Measurements from ENCODE around the gene MEOX1.

The MEOX1 gene

DNA sequence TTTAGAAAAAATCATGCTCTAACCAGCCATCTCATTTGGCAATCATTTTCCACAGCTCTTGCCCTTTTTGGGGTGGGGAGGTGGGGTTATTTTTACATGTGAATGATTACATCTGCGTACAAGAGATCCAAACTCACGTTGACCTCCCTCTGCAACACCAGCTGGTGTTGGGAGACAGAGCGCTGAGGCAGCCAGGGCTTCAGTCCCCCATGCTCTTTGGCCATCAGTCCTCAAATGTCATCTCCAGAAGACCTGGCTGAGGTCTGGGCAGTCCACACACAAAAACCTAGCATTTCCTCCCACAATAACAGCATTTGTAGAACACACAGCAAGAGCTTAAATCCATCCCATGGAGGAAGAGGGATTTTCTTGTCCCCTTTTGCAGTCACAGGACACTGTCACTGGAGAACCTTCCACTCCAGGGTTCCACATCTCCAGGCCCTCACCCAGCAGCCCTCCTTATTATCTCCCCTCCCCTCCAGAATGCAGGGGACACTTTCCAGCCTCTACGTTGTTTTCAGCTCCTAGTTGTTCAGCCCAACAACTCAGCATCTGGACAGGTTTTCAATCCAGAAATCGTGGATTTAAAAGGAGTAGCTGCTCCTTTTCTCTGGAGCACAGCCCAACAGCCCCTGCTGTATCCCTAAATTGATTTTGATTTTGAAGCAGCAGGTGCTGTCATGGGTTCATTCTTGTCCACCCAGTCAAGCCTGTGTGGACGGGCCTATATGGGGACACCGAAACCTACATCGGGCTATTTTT lies 21.1 kb downstream of the MEOX1 start:
- Mint-ChIP-seq H3K4me1 (no peaks in the 10 kb centered on the region), H3K9me3 (no peaks in the 10 kb centered on the region), H3K27ac (ENCODE audit: low read depth) (no peak overlapping the region), H3K36me3 (ENCODE audit: insufficient read depth) (peaks cover 3% of the 10 kb centered on the region), H3K27me3 (no peaks in the 10 kb centered on the region), H3K4me3 (no peak overlapping the region)
- ATAC-seq (replicated peaks; ENCODE audit: extremely low read depth, poor library complexity, severe bottlenecking): no peak
- no peak for DNase-seq (ENCODE audit: low spot score in 2 of 2)

GRCh38 chr17:43637563-43638323 lies 24.0 kb downstream of the MEOX1 start:
- DNase-seq (ENCODE audit: low spot score in 2 of 2): no peak
- H3K36me3 Mint-ChIP-seq (ENCODE audit: insufficient read depth): peaks cover 3% of the 10 kb centered on the region
- no peaks in the 10 kb centered on the region for H3K27me3 Mint-ChIP-seq
- H3K4me3 Mint-ChIP-seq: no peak overlapping the region
- H3K27ac Mint-ChIP-seq (ENCODE audit: low read depth): no peak overlapping the region
- no peaks in the 10 kb centered on the region for H3K4me1 Mint-ChIP-seq
- H3K9me3 Mint-ChIP-seq: no peaks in the 10 kb centered on the region
- ATAC-seq (replicated peaks; ENCODE audit: extremely low read depth, poor library complexity, severe bottlenecking): no peak

DNA sequence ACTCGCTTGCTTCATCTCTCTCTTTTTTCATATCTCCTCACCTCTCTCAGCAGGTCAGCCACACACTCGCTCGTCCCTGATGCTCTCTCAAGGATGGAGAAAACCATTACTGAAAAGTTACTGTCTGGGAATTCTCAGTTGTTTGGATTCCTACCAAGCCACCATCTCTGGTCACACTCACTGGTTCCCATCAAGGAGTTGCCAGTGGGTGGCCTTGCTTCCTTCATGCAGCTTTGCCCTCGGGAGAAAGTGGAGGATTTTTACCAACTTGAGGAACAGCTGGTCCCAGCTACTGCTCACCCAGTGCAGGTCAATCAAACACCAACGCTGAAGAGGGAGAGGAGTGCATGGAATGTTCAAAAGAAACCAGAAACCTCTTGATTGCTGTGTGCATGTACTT lies 25.3 kb downstream of the MEOX1 start:
- DNase-seq (ENCODE audit: low spot score in 2 of 2) (no peak), ATAC-seq (replicated peaks; ENCODE audit: extremely low read depth, poor library complexity, severe bottlenecking) (no peak)
- H3K27me3 Mint-ChIP-seq: no peaks in the 10 kb centered on the region
- no peaks in the 10 kb centered on the region for H3K9me3 Mint-ChIP-seq
- peaks cover 3% of the 10 kb centered on the region for H3K36me3 Mint-ChIP-seq (ENCODE audit: insufficient read depth)
- H3K27ac Mint-ChIP-seq (ENCODE audit: low read depth): no peak overlapping the region
- no peaks in the 10 kb centered on the region for H3K4me1 Mint-ChIP-seq
- H3K4me3 Mint-ChIP-seq: no peak overlapping the region

DNA sequence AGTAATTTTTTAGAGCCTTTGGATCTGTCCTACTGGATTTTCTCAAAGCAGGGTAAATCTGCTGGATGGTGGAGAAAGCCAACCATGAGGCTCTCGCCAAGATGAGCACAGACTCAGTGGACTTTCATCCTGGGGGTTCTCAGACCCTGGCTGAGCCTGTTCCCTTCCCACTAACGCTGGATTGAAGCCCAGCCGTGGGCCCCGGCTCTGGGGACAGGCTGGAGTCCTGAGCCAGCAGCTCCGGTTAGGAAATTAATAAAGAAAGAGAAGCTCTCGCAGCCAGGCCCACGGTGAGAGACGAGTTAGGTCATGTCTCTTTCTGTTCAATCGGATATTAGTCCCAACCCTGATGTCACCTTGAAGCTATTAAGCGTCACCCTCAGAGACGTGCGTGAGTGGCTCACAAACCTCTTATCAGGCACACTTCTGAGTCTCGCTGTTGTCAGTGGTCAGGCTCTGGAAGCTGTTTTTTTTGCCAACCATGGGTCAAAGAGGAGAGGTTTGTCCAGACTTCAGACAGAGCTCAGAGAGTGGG lies 27.1 kb downstream of the MEOX1 start:
- no peak overlapping the region for H3K27ac Mint-ChIP-seq (ENCODE audit: low read depth)
- no peak overlapping the region for H3K4me3 Mint-ChIP-seq
- no peaks in the 10 kb centered on the region for H3K4me1 Mint-ChIP-seq
- H3K9me3 Mint-ChIP-seq: no peaks in the 10 kb centered on the region
- DNase-seq (ENCODE audit: low spot score in 2 of 2): no peak
- ATAC-seq (replicated peaks; ENCODE audit: extremely low read depth, poor library complexity, severe bottlenecking): no peak
- H3K27me3 Mint-ChIP-seq: peaks cover 7% of the 10 kb centered on the region
- peaks cover 6% of the 10 kb centered on the region for H3K36me3 Mint-ChIP-seq (ENCODE audit: insufficient read depth)

DNA sequence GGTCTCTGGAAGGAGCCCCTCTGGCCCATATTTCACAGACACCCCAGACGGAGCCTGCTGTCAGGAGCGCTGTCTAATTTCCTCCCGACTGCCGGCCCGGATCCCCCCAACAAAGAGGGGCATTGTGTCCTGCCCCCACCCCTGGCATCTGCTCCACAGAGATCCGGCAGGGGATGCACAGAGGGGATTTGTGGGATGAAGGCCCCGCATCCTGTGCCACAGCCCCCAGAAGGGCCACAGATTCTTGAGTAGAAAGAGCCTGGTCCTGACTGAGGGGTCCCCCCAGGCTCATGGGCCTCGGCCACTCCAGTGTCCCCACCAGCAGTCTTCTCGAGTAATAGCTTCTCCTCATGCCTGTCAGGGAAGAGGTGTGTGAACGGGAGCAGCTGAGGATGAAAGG lies 29.5 kb downstream of the MEOX1 start:
- Mint-ChIP-seq H3K9me3 (no peaks in the 10 kb centered on the region), H3K27me3 (peaks cover 24% of the 10 kb centered on the region), H3K27ac (ENCODE audit: low read depth) (no peak overlapping the region), H3K36me3 (ENCODE audit: insufficient read depth) (peaks cover 3% of the 10 kb centered on the region), H3K4me3 (no peak overlapping the region), H3K4me1 (no peaks in the 10 kb centered on the region)
- no peak for ATAC-seq (replicated peaks; ENCODE audit: extremely low read depth, poor library complexity, severe bottlenecking)
- DNase-seq (ENCODE audit: low spot score in 2 of 2): no peak

GRCh38 chr17:43631429-43631828 lies 30.3 kb downstream of the MEOX1 start:
- H3K9me3 Mint-ChIP-seq: no peaks in the 10 kb centered on the region
- no peak for DNase-seq (ENCODE audit: low spot score in 2 of 2)
- peaks cover 24% of the 10 kb centered on the region for H3K27me3 Mint-ChIP-seq
- no peak overlapping the region for H3K27ac Mint-ChIP-seq (ENCODE audit: low read depth)
- ATAC-seq (replicated peaks; ENCODE audit: extremely low read depth, poor library complexity, severe bottlenecking): no peak
- no peaks in the 10 kb centered on the region for H3K4me1 Mint-ChIP-seq
- peaks cover 3% of the 10 kb centered on the region for H3K36me3 Mint-ChIP-seq (ENCODE audit: insufficient read depth)
- no peak overlapping the region for H3K4me3 Mint-ChIP-seq

DNA sequence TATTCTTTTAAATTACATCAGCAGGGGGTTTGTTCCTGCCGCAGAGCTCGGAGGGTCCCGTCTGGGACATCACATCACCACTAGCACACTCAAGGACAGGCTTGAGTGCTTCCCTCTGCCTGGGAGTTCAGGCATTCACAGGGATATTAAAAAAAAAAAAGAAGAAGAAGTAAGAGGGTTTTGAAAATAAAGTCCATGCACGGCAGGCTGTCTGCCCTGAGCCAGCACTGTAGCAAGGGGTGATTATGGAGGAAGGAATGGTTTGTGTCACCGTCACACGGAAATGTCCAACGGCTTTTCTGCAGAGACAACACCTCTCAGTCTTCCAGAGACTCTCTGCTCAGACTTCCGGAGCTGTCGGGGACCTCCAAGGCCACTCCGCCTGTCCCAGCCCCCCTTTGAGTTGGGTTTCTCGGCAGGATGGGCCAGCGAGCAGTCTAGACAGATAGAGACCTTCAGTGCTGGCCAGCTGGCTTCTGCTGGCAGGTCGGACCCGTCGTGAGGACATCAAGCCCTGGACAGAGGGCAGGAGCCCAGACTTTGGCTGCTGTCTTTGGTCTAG lies 33.6 kb downstream of the MEOX1 start:
- H3K27ac Mint-ChIP-seq (ENCODE audit: low read depth): no peak overlapping the region
- H3K27me3 Mint-ChIP-seq: peaks cover 54% of the 10 kb centered on the region
- H3K36me3 Mint-ChIP-seq (ENCODE audit: insufficient read depth): peaks cover 3% of the 10 kb centered on the region
- DNase-seq (ENCODE audit: low spot score in 2 of 2) (no peak), ATAC-seq (replicated peaks; ENCODE audit: extremely low read depth, poor library complexity, severe bottlenecking) (no peak)
- no peaks in the 10 kb centered on the region for H3K9me3 Mint-ChIP-seq
- H3K4me1 Mint-ChIP-seq: no peaks in the 10 kb centered on the region
- H3K4me3 Mint-ChIP-seq: no peak overlapping the region

DNA sequence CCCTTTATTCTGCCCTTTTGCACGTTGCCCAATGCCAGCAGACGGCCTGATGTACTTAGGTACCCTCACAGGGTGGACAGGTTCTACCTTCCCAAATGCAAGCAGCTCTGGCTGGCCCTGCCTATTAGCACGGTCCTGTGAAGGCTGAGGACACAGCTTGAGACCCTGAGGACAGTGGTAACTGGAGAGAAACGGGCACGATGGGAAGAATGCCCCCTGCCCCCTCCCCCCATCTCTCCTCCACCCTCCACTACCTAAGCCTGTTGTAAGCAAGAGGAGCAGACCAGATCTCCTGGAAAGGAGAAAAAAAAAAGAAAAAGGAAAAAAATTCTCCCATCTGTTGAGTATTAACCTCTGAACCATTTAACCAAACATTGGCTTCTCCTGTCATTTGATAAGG lies 34.1 kb downstream of the MEOX1 start:
- H3K36me3 Mint-ChIP-seq (ENCODE audit: insufficient read depth): peaks cover 3% of the 10 kb centered on the region
- peaks cover 58% of the 10 kb centered on the region for H3K27me3 Mint-ChIP-seq
- H3K4me1 Mint-ChIP-seq: no peaks in the 10 kb centered on the region
- ATAC-seq (replicated peaks; ENCODE audit: extremely low read depth, poor library complexity, severe bottlenecking) (no peak), DNase-seq (ENCODE audit: low spot score in 2 of 2) (no peak)
- H3K4me3 Mint-ChIP-seq: no peak overlapping the region
- H3K9me3 Mint-ChIP-seq: no peaks in the 10 kb centered on the region
- H3K27ac Mint-ChIP-seq (ENCODE audit: low read depth): no peak overlapping the region

GRCh38 chr17:43626023-43626422 lies 35.7 kb downstream of the MEOX1 start:
- H3K9me3 Mint-ChIP-seq: no peaks in the 10 kb centered on the region
- peaks cover 2% of the 10 kb centered on the region for H3K36me3 Mint-ChIP-seq (ENCODE audit: insufficient read depth)
- H3K27me3 Mint-ChIP-seq: peaks cover 58% of the 10 kb centered on the region

GRCh38 chr17:43625606-43626005 lies 36.1 kb downstream of the MEOX1 start:
- Mint-ChIP-seq H3K27me3 (peaks cover 58% of the 10 kb centered on the region), H3K9me3 (no peaks in the 10 kb centered on the region), H3K36me3 (ENCODE audit: insufficient read depth) (no peaks in the 10 kb centered on the region), H3K4me1 (no peaks in the 10 kb centered on the region), H3K4me3 (no peak overlapping the region), H3K27ac (ENCODE audit: low read depth) (no peak overlapping the region)
- no peak for DNase-seq (ENCODE audit: low spot score in 2 of 2)
- no peak for ATAC-seq (replicated peaks; ENCODE audit: extremely low read depth, poor library complexity, severe bottlenecking)

More at GRCh38 chr17:43626023-43626422, 35.7 kb downstream of the MEOX1 start:
- ATAC-seq (replicated peaks; ENCODE audit: extremely low read depth, poor library complexity, severe bottlenecking) (no peak), DNase-seq (ENCODE audit: low spot score in 2 of 2) (no peak)
- Mint-ChIP-seq H3K4me3 (no peak overlapping the region), H3K4me1 (no peaks in the 10 kb centered on the region), H3K27ac (ENCODE audit: low read depth) (no peak overlapping the region)

- Mint-ChIP-seq H3K4me3 (no peak overlapping the region), H3K4me1 (no peaks in the 10 kb centered on the region), H3K36me3 (ENCODE audit: insufficient read depth) (peaks cover 2% of the 10 kb centered on the region), H3K9me3 (no peaks in the 10 kb centered on the region), H3K27ac (ENCODE audit: low read depth) (no peak overlapping the region), H3K27me3 (peaks cover 27% of the 10 kb centered on the region)
- no peak for ATAC-seq (replicated peaks; ENCODE audit: extremely low read depth, poor library complexity, severe bottlenecking)
- no peak for DNase-seq (ENCODE audit: low spot score in 2 of 2)
Measured at GRCh38 chr17:43620581-43620980, 41.1 kb downstream of the MEOX1 start.

GRCh38 chr17:43620147-43620546 lies 41.6 kb downstream of the MEOX1 start:
- Mint-ChIP-seq H3K4me3 (no peak overlapping the region), H3K4me1 (no peaks in the 10 kb centered on the region), H3K9me3 (no peaks in the 10 kb centered on the region), H3K27me3 (peaks cover 22% of the 10 kb centered on the region), H3K36me3 (ENCODE audit: insufficient read depth) (peaks cover 2% of the 10 kb centered on the region), H3K27ac (ENCODE audit: low read depth) (no peak overlapping the region)
- DNase-seq (ENCODE audit: low spot score in 2 of 2): no peak
- ATAC-seq (replicated peaks; ENCODE audit: extremely low read depth, poor library complexity, severe bottlenecking): no peak

GRCh38 chr17:43619705-43620104 lies 42.0 kb downstream of the MEOX1 start:
- no peak overlapping the region for H3K27ac Mint-ChIP-seq (ENCODE audit: low read depth)
- H3K27me3 Mint-ChIP-seq: peaks cover 18% of the 10 kb centered on the region
- no peaks in the 10 kb centered on the region for H3K4me1 Mint-ChIP-seq
- DNase-seq (ENCODE audit: low spot score in 2 of 2) (no peak), ATAC-seq (replicated peaks; ENCODE audit: extremely low read depth, poor library complexity, severe bottlenecking) (no peak)
- no peak overlapping the region for H3K4me3 Mint-ChIP-seq
- H3K9me3 Mint-ChIP-seq: no peaks in the 10 kb centered on the region
- H3K36me3 Mint-ChIP-seq (ENCODE audit: insufficient read depth): peaks cover 2% of the 10 kb centered on the region
